PFSK-1 (cell line): ENCODE data around the gene MSH3.

Experiments
- POLR2AphosphoS5 ChIP-seq: IDR thresholded peaks from 2 replicates; pipeline ENCODE4 v1.6.1; 2012; ENCODE audit warnings: low read depth, mild to moderate bottlenecking, control low read depth, low read length, moderate library complexity
- REST ChIP-seq, 2 experiments: IDR thresholded peaks; 2 replicates each; pipeline versions ENCODE4 v1.6.1 to v1.8.0; 2011 to 2012; ENCODE audit warnings: low read depth in 2 of 2, low read length in 2 of 2, control low read depth in 1 of 2, inconsistent platforms in 1 of 2, mild to moderate bottlenecking in 1 of 2, moderate library complexity in 1 of 2; ENCODE audit not compliant: insufficient read depth in 1 of 2

GRCh38 chr5:80863708-80864107 is 209.3 kb downstream of the MSH3 start:
- TF ChIP-seq REST (IDR thresholded peaks at IDR 0.05; ENCODE audit: insufficient read depth in 1 of 2, low read depth in 2 of 2, low read length in 2 of 2), result no peak
- no peak for TF ChIP-seq POLR2AphosphoS5
